ENCODE measurements around the gene TMOD1. TPM values are rescaled to one million over a fixed set of nuclear protein-coding genes. Genes with fewer than 3 reads are reported as not detected.
A peak's percentile ranks its signal among the peaks of the same experiment; 100 is the strongest.

The TMOD1 gene
- total and polyA plus RNA-seq, 9 of the 15 experiments (the other 6 are each of a cell fraction or from before 2014, with no cell fraction given), result 7.1 to 41.2 (median 14.2) TPM

DNA sequence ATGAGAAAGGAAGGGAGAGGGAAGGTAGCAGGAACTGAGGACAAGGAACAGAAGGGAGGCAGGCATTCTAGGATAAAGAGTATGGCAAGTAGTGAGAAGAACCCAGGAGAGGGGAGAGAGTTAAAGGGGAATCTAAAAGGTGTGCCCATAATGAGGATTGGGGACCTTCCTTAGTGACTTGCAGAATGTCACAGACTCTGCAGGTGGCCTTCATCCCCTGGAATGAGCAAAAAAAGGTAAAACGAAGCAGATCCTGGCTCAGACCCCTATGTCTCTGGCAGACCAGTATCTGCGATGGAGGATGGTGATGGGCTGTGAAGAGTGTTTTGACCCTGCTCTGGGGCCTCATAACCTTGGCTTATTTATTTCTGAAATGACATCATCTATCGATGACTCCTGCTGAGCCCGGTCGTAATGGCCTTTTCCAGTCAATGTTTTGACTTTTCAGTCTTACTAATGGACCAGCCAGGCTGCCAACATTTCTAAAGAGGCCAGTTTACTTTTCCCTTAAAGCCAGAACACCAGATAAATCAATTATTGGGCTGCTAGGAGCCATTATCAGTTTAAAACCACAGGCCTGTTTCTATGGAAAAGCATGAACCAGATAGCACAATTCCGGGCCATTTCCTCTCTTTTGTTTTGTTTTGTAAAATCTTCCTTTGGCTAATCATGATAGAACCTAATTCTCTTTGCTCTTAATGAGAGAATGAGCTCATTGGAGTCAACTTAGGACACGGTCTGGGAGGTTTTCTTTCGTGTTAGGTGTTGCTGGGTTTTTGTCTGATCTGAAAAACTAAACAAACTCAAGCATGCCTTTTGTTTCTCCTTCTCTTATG lies 3.1 kb downstream of the TMOD1 start (continued):
- TF ChIP-seq, protein P1, sequence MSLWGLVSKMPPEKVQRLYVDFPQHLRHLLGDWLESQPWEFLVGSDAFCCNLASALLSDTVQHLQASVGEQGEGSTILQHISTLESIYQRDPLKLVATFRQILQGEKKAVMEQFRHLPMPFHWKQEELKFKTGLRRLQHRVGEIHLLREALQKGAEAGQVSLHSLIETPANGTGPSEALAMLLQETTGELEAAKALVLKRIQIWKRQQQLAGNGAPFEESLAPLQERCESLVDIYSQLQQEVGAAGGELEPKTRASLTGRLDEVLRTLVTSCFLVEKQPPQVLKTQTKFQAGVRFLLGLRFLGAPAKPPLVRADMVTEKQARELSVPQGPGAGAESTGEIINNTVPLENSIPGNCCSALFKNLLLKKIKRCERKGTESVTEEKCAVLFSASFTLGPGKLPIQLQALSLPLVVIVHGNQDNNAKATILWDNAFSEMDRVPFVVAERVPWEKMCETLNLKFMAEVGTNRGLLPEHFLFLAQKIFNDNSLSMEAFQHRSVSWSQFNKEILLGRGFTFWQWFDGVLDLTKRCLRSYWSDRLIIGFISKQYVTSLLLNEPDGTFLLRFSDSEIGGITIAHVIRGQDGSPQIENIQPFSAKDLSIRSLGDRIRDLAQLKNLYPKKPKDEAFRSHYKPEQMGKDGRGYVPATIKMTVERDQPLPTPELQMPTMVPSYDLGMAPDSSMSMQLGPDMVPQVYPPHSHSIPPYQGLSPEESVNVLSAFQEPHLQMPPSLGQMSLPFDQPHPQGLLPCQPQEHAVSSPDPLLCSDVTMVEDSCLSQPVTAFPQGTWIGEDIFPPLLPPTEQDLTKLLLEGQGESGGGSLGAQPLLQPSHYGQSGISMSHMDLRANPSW (CRISPR knock-in tag; IDR thresholded peaks at IDR 0.05), result no peak
- TF ChIP-seq BACH1 (tag; IDR thresholded peaks at IDR 0.05) (peak; percentile 60; the same call in 1 of the 2 replicates), RAD51 (IDR thresholded peaks at IDR 0.05; ENCODE audit: borderline replicate concordance, low read depth) (no peak), CREB1 (IDR thresholded peaks at IDR 0.05) (no peak), CREB1 (CRISPR knock-in tag; IDR thresholded peaks at IDR 0.05) (no peak), ZC3H4 (CRISPR knock-in tag; IDR thresholded peaks at IDR 0.05; ENCODE audit: borderline replicate concordance) (no peak), ZBTB17 (CRISPR knock-in tag; IDR thresholded peaks at IDR 0.05) (no peak), SPI1 (IDR thresholded peaks at IDR 0.05; ENCODE audit: borderline replicate concordance, low read depth, low read length) (no peak), POLR2G (IDR thresholded peaks at IDR 0.05; ENCODE audit: low read depth, low read length) (no peak), ZNF668 (CRISPR knock-in tag; IDR thresholded peaks at IDR 0.05) (no peak), PHB2 (IDR thresholded peaks at IDR 0.05; ENCODE audit: low read depth) (no peak), SRSF3 (IDR thresholded peaks at IDR 0.05; ENCODE audit: insufficient read depth, low read length) (no peak), WHSC1 (IDR thresholded peaks at IDR 0.05; ENCODE audit: low read length) (no peak)
- TF ChIP-seq, protein P2, sequence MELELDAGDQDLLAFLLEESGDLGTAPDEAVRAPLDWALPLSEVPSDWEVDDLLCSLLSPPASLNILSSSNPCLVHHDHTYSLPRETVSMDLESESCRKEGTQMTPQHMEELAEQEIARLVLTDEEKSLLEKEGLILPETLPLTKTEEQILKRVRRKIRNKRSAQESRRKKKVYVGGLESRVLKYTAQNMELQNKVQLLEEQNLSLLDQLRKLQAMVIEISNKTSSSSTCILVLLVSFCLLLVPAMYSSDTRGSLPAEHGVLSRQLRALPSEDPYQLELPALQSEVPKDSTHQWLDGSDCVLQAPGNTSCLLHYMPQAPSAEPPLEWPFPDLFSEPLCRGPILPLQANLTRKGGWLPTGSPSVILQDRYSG (tag; conservative IDR thresholded peaks at IDR 0.05; ENCODE audit: low read depth), result no peak
- TF ChIP-seq, protein P3, sequence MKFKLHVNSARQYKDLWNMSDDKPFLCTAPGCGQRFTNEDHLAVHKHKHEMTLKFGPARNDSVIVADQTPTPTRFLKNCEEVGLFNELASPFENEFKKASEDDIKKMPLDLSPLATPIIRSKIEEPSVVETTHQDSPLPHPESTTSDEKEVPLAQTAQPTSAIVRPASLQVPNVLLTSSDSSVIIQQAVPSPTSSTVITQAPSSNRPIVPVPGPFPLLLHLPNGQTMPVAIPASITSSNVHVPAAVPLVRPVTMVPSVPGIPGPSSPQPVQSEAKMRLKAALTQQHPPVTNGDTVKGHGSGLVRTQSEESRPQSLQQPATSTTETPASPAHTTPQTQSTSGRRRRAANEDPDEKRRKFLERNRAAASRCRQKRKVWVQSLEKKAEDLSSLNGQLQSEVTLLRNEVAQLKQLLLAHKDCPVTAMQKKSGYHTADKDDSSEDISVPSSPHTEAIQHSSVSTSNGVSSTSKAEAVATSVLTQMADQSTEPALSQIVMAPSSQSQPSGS (CRISPR knock-in tag; IDR thresholded peaks at IDR 0.05), result 0 out of 2 replicates have a peak, but pooled peaks have one; percentile 50
- TF ChIP-seq, protein P4, sequence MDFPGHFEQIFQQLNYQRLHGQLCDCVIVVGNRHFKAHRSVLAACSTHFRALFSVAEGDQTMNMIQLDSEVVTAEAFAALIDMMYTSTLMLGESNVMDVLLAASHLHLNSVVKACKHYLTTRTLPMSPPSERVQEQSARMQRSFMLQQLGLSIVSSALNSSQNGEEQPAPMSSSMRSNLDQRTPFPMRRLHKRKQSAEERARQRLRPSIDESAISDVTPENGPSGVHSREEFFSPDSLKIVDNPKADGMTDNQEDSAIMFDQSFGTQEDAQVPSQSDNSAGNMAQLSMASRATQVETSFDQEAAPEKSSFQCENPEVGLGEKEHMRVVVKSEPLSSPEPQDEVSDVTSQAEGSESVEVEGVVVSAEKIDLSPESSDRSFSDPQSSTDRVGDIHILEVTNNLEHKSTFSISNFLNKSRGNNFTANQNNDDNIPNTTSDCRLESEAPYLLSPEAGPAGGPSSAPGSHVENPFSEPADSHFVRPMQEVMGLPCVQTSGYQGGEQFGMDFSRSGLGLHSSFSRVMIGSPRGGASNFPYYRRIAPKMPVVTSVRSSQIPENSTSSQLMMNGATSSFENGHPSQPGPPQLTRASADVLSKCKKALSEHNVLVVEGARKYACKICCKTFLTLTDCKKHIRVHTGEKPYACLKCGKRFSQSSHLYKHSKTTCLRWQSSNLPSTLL (IDR thresholded peaks at IDR 0.05), result no peak
- TF ChIP-seq, protein P5, sequence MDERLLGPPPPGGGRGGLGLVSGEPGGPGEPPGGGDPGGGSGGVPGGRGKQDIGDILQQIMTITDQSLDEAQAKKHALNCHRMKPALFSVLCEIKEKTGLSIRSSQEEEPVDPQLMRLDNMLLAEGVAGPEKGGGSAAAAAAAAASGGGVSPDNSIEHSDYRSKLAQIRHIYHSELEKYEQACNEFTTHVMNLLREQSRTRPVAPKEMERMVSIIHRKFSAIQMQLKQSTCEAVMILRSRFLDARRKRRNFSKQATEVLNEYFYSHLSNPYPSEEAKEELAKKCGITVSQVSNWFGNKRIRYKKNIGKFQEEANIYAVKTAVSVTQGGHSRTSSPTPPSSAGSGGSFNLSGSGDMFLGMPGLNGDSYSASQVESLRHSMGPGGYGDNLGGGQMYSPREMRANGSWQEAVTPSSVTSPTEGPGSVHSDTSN (CRISPR knock-in tag; IDR thresholded peaks at IDR 0.05; ENCODE audit: low read depth), result no peak
- TF ChIP-seq, protein P5 (tag; conservative IDR thresholded peaks at IDR 0.05; ENCODE audit: low read depth), result peak; percentile 26; the same call in 1 of the 2 replicates

All from K562 (cell line).